NCI-H2081 treated with DMSO at 0.1 percent for 48 hours (cell line): ENCODE measurements around the gene PSTPIP1.

Experiments
- DNase-seq: peaks from one replicate; lab custom pipeline; 2025; lab: John Stamatoyannopoulos, UW

Gene PSTPIP1

GRCh38 chr15:76998663-76999285, 3.8 kb downstream of the PSTPIP1 start:
- no peak for DNase-seq

GRCh38 chr15:76999996-77000395, 5.1 kb downstream of the PSTPIP1 start:
- DNase-seq = no peak

GRCh38 chr15:77001351-77001750, 6.4 kb downstream of the PSTPIP1 start:
- no peak for DNase-seq

- no peak for DNase-seq
Measured at GRCh38 chr15:77001966-77002365, 7.0 kb downstream of the PSTPIP1 start.

- DNase-seq = no peak
Measured at GRCh38 chr15:77002436-77002835, 7.5 kb downstream of the PSTPIP1 start.

GRCh38 chr15:77002954-77003912, 8.3 kb downstream of the PSTPIP1 start:
- no peak for DNase-seq

GRCh38 chr15:77004189-77004588, 9.3 kb downstream of the PSTPIP1 start:
- DNase-seq = no peak

- no peak for DNase-seq
Measured at GRCh38 chr15:77009176-77009575, 14.2 kb downstream of the PSTPIP1 start.

GRCh38 chr15:77009646-77010311, 14.9 kb downstream of the PSTPIP1 start:
- no peak for DNase-seq

- no peak for DNase-seq
Measured at GRCh38 chr15:77010312-77010686, 15.4 kb downstream of the PSTPIP1 start.

- DNase-seq = no peak
Measured at GRCh38 chr15:77010857-77011256, 15.9 kb downstream of the PSTPIP1 start.

- DNase-seq = no peak
Measured at GRCh38 chr15:77012117-77012712, 17.3 kb downstream of the PSTPIP1 start.

- DNase-seq = no peak
Measured at GRCh38 chr15:77012868-77013267, 17.9 kb downstream of the PSTPIP1 start.

GRCh38 chr15:77013776-77014131, 18.8 kb downstream of the PSTPIP1 start:
- no peak for DNase-seq

GRCh38 chr15:77014132-77015081, 19.5 kb downstream of the PSTPIP1 start:
- DNase-seq = no peak

GRCh38 chr15:77015646-77016320, 20.9 kb downstream of the PSTPIP1 start:
- DNase-seq = no peak

GRCh38 chr15:77016321-77016695, 21.4 kb downstream of the PSTPIP1 start:
- DNase-seq = no peak

- DNase-seq = no peak
Measured at GRCh38 chr15:77017091-77017660, 22.2 kb downstream of the PSTPIP1 start.

GRCh38 chr15:77017761-77018720, 23.1 kb downstream of the PSTPIP1 start:
- DNase-seq = no peak
